A549 (cell line): ENCODE results near the gene CDX1.

Source experiments
- BHLHE40 ChIP-seq: IDR thresholded peaks from 2 replicates; pipeline ENCODE4 v1.6.1; 2012; ENCODE audit warnings: low read depth, low read length, inconsistent platforms
- CTCF ChIP-seq: fragments of >200 bp; sonication (Bioruptor Twin); formaldehyde crosslinking; IDR thresholded peaks from 3 replicates; pipeline ENCODE4 v1.5.1; 2016
- EP300 ChIP-seq, 2 experiments: fragments of >200 bp; sonication (Bioruptor Twin); formaldehyde crosslinking; IDR thresholded peaks; 2 replicates in 1 of 2; 3 replicates in 1 of 2; pipeline ENCODE4 v1.6.1; 2016 to 2017
- MAX ChIP-seq: IDR thresholded peaks from 2 replicates; pipeline ENCODE4 v1.6.1; 2012
- RAD21 ChIP-seq, 2 experiments: fragments of >200 bp in 1 of 2; sonication (Bioruptor Twin) in 1 of 2; formaldehyde crosslinking in 1 of 2; IDR thresholded peaks in 1 of 2; conservative IDR thresholded peaks in 1 of 2; 2 replicates in 1 of 2; 3 replicates in 1 of 2; pipeline ENCODE4 v1.6.1; 2012 to 2018; ENCODE audit warnings: inconsistent platforms in 1 of 2
- TP53 ChIP-seq: fragments of 250-450 bp; sonication (Bioruptor Pico); IDR thresholded peaks from 2 replicates; pipeline ENCODE4 v1.5.0; 2021; ENCODE audit warnings: mild to moderate bottlenecking, moderate library complexity
- TF ChIP-seq, protein P1 (sequence below): IDR thresholded peaks from 2 replicates; pipeline ENCODE4 v1.6.1; 2012; ENCODE audit warnings: low read depth, borderline replicate concordance

GRCh38 chr5:150195736-150196485 is 29.3 kb downstream of the CDX1 start:
- TF ChIP-seq BHLHE40 (no peak), TP53 (CRISPR knock-in tag) (no peak), CTCF (no peak), MAX (no peak), EP300 (IDR thresholded peaks at IDR 0.05) (no peak), RAD21 (conservative IDR thresholded peaks at IDR 0.05 in 1 of 2, IDR thresholded peaks at IDR 0.05 in 1 of 2) (no peak)
- TF ChIP-seq, protein P1, sequence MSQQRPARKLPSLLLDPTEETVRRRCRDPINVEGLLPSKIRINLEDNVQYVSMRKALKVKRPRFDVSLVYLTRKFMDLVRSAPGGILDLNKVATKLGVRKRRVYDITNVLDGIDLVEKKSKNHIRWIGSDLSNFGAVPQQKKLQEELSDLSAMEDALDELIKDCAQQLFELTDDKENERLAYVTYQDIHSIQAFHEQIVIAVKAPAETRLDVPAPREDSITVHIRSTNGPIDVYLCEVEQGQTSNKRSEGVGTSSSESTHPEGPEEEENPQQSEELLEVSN, result no peak
